Lung (tissue), 12 donors: ENCODE measurements around the gene KDM4C. TPM values are rescaled to one million over a fixed set of nuclear protein-coding genes. Genes with fewer than 3 reads are reported as not detected.

ENCODE experiments used
- ATAC-seq: fragments of 200-7000 bp; cut with Tn5 transposase; one replicate; pipeline ENCODE4 v1.9.1; 2020; ENCODE audit warnings: moderate number of reproducible peaks; ENCODE audit not compliant: insufficient read depth, low FRiP score
- DNase-seq, 3 donors: peaks; one replicate each; pipeline ENCODE4 v3.0.0-alpha.2; 2013 to 2017
- H3K27ac ChIP-seq, 2 donors: one replicate each; pipeline ENCODE4 v1.5.1; 2013; ENCODE audit warnings: mild to moderate bottlenecking in 2 of 2, moderate library complexity in 2 of 2, control low read depth in 1 of 2, inconsistent platforms in 1 of 2, low read depth in 1 of 2, low read length in 1 of 2
- H3K27me3 ChIP-seq, 3 donors: one replicate each; pipeline ENCODE4 v1.5.1; 2013; ENCODE audit warnings: low read length in 2 of 3; ENCODE audit not compliant: control insufficient read depth in 3 of 3, insufficient read depth in 3 of 3
- H3K36me3 ChIP-seq, 4 donors: one replicate each; pipeline ENCODE4 v1.5.1; 2013; ENCODE audit warnings: low read length in 4 of 4, mild to moderate bottlenecking in 1 of 4, moderate library complexity in 1 of 4; ENCODE audit not compliant: control insufficient read depth in 4 of 4, insufficient read depth in 4 of 4
- H3K4me1 ChIP-seq, 5 donors: one replicate each; pipeline ENCODE4 v1.5.1; 2013; ENCODE audit warnings: low read length in 5 of 5, mild to moderate bottlenecking in 2 of 5, moderate library complexity in 1 of 5; ENCODE audit not compliant: control insufficient read depth in 5 of 5, insufficient read depth in 5 of 5
- H3K4me3 ChIP-seq: one replicate; pipeline ENCODE4 v1.5.1; 2013; ENCODE audit warnings: mild to moderate bottlenecking, control low read depth, moderate library complexity
- H3K9ac ChIP-seq, 2 donors: one replicate each; pipeline ENCODE4 v1.5.1; 2013; ENCODE audit warnings: low read length in 2 of 2, control low read depth in 1 of 2; ENCODE audit not compliant: insufficient read depth in 1 of 2
- H3K9me3 ChIP-seq, 4 donors: one replicate each; pipeline ENCODE4 v1.5.1; 2013; ENCODE audit warnings: low read length in 3 of 4, mild to moderate bottlenecking in 1 of 4, moderate library complexity in 1 of 4; ENCODE audit not compliant: control insufficient read depth in 4 of 4, insufficient read depth in 3 of 4
- WGBS, 2 donors: extraction: QIAGEN DNeasy Blood & Tissue Kit; methylation state at CpG; one replicate each; pipeline ENCODE4 v1.1.7; 2013; 5-methylcytosine and 5-hydroxymethylcytosine counted together
- polyA plus RNA-seq, 2 donors: library from polyadenylated mRNA; stranded (reverse); fragments of 200-250 nt; gene quantifications; one replicate each; pipeline ENCODE4 v1.2.1, GENCODE V29; 2013
- total RNA-seq, 2 donors: library from RNA; depleted of rRNA in 1 of 2; stranded (reverse); fragments of >200 nt in 1 of 2; gene quantifications; one replicate each; pipeline ENCODE4 v1.2.1, GENCODE V29; 2014 to 2021
- TF ChIP-seq, protein P1 (sequence below): IDR thresholded peaks from 2 replicates; pipeline ENCODE4 v1.5.1; 2012; ENCODE audit warnings: mild to moderate bottlenecking; ENCODE audit errors: control extremely low read depth, extremely low read depth
- donor health status: control.
- donor health status: control.
- donor health status: Bipolar disorder and iron deficiency.
- donor health status: healthy.
- donor health status: DM: yes; HTN: yes; CAD: no.

Gene KDM4C
- total and polyA plus RNA-seq, 4 donors, result 7.1 to 78.5 (median 25.0) TPM

- TF ChIP-seq, protein P1, sequence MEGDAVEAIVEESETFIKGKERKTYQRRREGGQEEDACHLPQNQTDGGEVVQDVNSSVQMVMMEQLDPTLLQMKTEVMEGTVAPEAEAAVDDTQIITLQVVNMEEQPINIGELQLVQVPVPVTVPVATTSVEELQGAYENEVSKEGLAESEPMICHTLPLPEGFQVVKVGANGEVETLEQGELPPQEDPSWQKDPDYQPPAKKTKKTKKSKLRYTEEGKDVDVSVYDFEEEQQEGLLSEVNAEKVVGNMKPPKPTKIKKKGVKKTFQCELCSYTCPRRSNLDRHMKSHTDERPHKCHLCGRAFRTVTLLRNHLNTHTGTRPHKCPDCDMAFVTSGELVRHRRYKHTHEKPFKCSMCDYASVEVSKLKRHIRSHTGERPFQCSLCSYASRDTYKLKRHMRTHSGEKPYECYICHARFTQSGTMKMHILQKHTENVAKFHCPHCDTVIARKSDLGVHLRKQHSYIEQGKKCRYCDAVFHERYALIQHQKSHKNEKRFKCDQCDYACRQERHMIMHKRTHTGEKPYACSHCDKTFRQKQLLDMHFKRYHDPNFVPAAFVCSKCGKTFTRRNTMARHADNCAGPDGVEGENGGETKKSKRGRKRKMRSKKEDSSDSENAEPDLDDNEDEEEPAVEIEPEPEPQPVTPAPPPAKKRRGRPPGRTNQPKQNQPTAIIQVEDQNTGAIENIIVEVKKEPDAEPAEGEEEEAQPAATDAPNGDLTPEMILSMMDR, result no peak
- Histone ChIP-seq H3K9me3 (peaks cover 0 to 2% (median 0%) of the 10 kb centered on the region in 4 donors), H3K27me3 (no peaks in the 10 kb centered on the region), H3K4me1 (peaks cover 0 to 39% (median 4%) of the 10 kb centered on the region in 5 donors), H3K27ac (peak overlapping the region in 1 of 2 donors; percentile 43), H3K4me3 (no peak overlapping the region), H3K9ac (no peak overlapping the region), H3K36me3 (no peaks in the 10 kb centered on the region)
- no peak for ATAC-seq
- no peak for DNase-seq
- WGBS, 2 donors, result 96 to 98% methylated on average over 3 to 4 of the region's 4 CpGs
Observed at GRCh38 chr9:6780690-6781089, 22.9 kb downstream of the KDM4C start.

- no peak for DNase-seq
- TF ChIP-seq, protein P1, result no peak
- peaks cover 0 to 2% (median 0%) of the 10 kb centered on the region in 4 donors for H3K9me3 ChIP-seq
- ATAC-seq, result no peak
- H3K36me3 ChIP-seq, result no peaks in the 10 kb centered on the region
- H3K27ac ChIP-seq, result no peak overlapping the region
- peaks cover 0 to 39% (median 4%) of the 10 kb centered on the region in 5 donors for H3K4me1 ChIP-seq
- H3K4me3 ChIP-seq, result no peak overlapping the region
- 50 to 76% methylated on average over 2 of the region's 2 CpGs for WGBS, 2 donors
- H3K9ac ChIP-seq, result no peak overlapping the region
- H3K27me3 ChIP-seq, result no peaks in the 10 kb centered on the region
Observed at GRCh38 chr9:6781476-6781875, 23.7 kb downstream of the KDM4C start.

GRCh38 chr9:6782345-6782744, 24.6 kb downstream of the KDM4C start:
- Histone ChIP-seq H3K27me3 (no peaks in the 10 kb centered on the region), H3K9ac (no peak overlapping the region), H3K4me3 (no peak overlapping the region), H3K36me3 (no peaks in the 10 kb centered on the region), H3K27ac (no peak overlapping the region), H3K9me3 (peaks cover 0 to 2% (median 0%) of the 10 kb centered on the region in 4 donors), H3K4me1 (peaks cover 0 to 40% (median 4%) of the 10 kb centered on the region in 5 donors)
- WGBS, 2 donors, result 92 to 94% methylated on average over 6 of the region's 6 CpGs
- no peak for ATAC-seq
- TF ChIP-seq, protein P1, result no peak
- DNase-seq, result no peak

- peaks cover 0 to 2% (median 0%) of the 10 kb centered on the region in 4 donors for H3K9me3 ChIP-seq
- peaks cover 0 to 43% (median 4%) of the 10 kb centered on the region in 5 donors for H3K4me1 ChIP-seq
- no peak for DNase-seq
- TF ChIP-seq, protein P1, result no peak
- no peaks in the 10 kb centered on the region for H3K27me3 ChIP-seq
- H3K36me3 ChIP-seq, result no peaks in the 10 kb centered on the region
- H3K4me3 ChIP-seq, result no peak overlapping the region
- no peak for ATAC-seq
- 71% methylated on average over 3 of the region's 3 CpGs for WGBS, 2 donors
- no peak overlapping the region for H3K27ac ChIP-seq
- no peak overlapping the region for H3K9ac ChIP-seq
Observed at GRCh38 chr9:6782981-6783380, 25.2 kb downstream of the KDM4C start.
